GM19328 (cell line): Measurements from ENCODE around the gene PLPPR3.

ENCODE experiments used
- ATAC-seq: cut with Tn5 transposase; IDR thresholded peaks from one replicate; pipeline ENCODE4 v1.9.1; 2021; ENCODE audit warnings: mild to moderate bottlenecking, moderate library complexity; ENCODE audit not compliant: unreplicated experiment

Gene PLPPR3

GRCh38 chr19:778910-779653 is 42.7 kb downstream of the PLPPR3 start:
- ATAC-seq = no peak

GRCh38 chr19:776549-776948 is 45.2 kb downstream of the PLPPR3 start:
- ATAC-seq = no peak

GRCh38 chr19:772730-773436 is 48.9 kb downstream of the PLPPR3 start:
- ATAC-seq = no peak

GRCh38 chr19:772063-772462 is 49.7 kb downstream of the PLPPR3 start:
- no peak for ATAC-seq

GRCh38 chr19:771332-771785 is 50.4 kb downstream of the PLPPR3 start:
- ATAC-seq = no peak

- ATAC-seq = no peak
These were observed 52.1 kb downstream of the PLPPR3 start for GRCh38 chr19:769616-770015.

GRCh38 chr19:768424-768823 is 53.3 kb downstream of the PLPPR3 start:
- ATAC-seq = no peak

- no peak for ATAC-seq
These were observed 56.5 kb downstream of the PLPPR3 start for GRCh38 chr19:765179-765738.

GRCh38 chr19:764301-764700 is 57.5 kb downstream of the PLPPR3 start:
- no peak for ATAC-seq

- ATAC-seq = no peak
These were observed 57.9 kb downstream of the PLPPR3 start for GRCh38 chr19:763869-764268.

- no peak for ATAC-seq
These were observed 58.6 kb downstream of the PLPPR3 start for GRCh38 chr19:763181-763580.
